GM21367 (cell line): ENCODE results near the gene SLC15A4.
"Not testable (repeated sequence)": the region's sequence is repeated elsewhere in the genome, so short reads cannot be mapped to it uniquely, and the experiment has no call there.

Source experiments
- ATAC-seq: cut with Tn5 transposase; IDR thresholded peaks from one replicate; pipeline ENCODE4 v1.9.1; 2021; ENCODE audit not compliant: unreplicated experiment

SLC15A4 gene

DNA sequence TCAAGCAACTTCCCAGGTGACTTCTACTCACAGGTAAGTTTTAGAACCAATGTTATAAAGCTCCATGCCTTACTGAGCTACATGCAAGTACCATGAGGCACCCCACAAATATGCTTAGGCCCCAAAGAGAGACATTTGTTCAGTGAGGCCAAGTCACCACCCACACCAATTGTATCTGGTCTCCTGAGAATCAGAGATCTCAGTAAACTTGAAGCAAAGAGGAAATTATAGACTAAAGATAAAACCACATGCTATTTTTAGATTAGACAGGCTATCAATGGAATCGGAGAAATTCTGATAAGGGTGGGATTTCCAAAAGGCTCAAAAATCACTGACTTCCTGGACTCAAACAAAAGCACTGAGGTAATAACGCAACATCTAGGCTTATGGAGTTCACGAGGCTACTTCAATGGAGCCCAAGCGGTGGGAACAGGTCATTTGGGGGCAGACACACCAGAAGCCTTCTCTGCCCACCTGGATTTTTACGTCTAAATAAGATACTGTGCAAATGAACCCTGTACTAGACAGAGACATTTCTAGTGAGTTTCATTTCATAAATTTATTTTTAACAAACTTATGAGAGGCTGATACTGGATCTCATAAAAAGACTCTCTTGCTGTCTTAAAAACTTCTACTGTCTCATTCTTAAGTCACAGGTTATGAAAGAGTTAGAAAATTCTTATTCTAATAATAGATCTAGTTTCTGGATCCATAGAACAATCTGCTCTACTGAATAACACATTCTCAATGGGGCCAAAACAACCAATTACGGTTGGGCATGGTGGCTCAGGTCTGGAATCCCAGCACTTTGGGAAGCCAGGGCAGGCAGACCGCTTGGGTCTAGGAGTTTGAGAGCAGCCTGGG is 7.7 kb downstream of the SLC15A4 start:
- ATAC-seq: no peak

DNA sequence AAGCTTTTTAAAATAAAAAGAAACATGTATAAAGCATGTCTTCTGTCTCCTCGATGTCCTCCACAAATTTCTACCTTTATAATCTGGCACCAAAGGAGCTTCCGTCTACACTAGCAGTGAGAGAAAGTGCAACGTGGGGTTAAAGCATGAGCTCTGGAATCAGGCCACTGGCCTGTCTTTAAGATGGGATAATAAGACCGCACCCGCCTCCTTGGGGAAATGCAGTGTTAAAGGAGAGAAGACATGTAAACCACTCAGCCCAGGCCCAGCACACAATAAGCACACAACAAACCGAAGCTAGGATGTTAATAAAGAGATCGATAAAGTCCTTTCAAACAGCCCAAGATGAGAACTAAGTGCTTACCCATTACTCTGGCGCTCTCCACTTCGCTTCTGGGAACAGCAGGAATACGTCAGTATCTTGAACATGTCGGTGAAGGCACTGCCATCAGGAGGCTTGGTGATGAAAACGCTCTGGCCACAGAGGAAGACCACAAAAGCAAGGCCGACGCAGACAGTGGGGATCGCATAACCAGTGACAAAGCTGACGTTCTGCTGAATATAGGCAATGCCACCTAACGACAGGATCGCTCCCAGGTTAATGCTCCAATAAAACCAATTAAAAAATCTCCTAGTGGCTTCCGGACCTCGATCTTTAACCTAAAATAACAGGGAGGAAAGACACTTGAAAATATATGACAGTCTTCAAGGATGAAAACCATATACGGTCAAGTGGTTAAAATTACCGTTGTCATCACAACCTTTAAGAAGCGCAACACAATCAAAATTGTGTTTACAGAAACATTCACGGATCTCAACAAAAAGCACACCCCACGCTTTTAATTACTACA is 9.1 kb downstream of the SLC15A4 start:
- no peak for ATAC-seq

DNA sequence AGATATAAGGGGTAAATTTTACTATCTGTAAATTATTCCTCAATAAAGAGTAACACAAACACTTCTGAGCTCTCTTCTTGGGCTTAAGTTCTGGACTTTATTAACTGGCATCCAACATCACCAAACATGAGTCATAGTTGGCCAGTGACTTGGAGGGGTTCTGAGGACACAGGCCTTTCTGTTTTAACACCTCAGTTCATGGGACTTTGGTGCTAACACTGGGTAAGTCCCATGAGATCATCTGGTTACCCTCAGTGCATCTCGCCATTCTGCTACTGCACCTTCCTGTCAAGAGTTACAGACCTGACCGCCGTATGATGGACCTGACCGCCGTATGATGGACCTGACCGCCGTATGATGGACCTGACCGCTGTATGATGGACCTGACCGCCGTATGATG is 9.9 kb downstream of the SLC15A4 start:
- no peak for ATAC-seq

DNA sequence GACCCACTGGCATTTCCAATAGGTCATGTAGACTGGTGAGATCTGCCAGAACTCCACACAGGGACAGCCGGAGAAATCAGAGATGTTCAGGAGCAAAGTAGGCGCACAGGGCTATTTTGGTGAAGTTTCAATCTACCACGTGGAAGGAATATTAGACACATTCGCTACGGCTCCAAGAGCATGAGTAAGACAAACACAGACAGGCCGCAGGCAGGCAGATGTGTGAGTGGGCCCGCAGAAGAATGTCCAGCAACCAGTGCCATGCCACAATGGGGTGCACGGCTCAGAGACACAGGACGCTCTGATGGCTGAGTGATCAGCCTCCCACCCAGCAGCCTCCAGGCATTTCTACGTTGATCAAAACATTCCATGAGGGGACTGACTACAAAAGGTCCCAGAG is 10.4 kb downstream of the SLC15A4 start:
- no peak for ATAC-seq

DNA sequence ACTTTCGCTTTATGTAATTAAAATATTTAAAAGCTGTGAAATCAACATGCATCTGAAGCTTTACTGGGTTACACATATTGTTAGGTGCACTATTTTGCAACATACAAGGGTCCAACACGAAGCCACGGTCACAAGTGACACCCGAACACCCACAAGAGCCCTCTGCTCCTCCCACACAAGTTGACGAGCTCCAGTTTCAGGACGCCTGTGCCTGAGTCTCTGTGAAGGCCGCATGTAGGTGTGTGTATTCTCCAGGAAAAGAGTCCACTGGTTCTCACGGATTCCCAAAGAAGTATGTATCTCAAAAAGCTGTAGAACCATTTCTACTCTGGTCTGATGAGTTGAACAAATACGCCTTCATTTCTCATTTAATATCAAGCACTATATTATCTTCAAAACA is 12.0 kb downstream of the SLC15A4 start:
- ATAC-seq: no peak

DNA sequence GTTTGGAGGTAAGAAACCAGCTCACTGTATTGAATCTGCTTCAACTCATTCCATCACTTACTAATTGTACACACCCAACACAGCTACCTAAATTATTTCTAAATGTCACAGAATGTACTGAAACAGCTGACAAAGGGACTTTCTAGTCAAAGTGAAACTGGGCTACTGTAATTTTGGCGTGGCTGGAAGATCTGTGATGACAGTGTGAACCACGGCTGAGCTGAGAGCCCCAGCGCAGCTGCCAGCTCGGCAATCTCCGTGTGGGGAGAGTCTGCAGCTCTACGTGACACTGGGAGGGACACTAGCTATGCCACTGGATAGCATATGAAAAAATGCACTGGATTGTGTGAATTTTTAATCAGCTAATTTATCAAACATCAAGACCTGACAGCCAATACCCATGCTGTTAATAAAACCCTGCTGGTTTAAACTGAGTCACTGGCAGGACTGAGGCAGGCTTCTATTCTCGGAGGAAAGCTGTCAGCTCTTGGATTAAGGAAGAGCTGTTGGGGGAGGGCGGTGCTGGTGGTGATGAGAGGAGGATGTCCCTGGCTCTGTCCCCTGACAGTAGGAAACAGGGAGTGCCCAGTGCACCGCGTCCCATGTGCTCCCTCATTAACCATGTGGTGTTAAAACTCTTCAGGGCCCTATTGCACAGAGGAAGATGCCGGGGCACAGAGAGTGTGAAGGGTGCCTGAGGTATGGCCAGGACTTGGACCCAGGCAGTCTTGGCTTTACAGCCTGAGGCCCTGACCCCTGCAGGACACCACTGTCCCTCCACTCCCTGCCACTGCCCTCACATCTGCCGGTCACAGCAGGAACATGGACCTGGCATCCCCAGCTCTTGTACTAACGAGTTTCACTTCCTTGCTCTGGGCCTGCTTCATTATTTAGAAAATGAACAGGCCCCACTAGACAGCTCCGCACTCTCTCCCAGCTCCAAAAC is 13.3 kb downstream of the SLC15A4 start:
- ATAC-seq: peak; percentile 75

DNA sequence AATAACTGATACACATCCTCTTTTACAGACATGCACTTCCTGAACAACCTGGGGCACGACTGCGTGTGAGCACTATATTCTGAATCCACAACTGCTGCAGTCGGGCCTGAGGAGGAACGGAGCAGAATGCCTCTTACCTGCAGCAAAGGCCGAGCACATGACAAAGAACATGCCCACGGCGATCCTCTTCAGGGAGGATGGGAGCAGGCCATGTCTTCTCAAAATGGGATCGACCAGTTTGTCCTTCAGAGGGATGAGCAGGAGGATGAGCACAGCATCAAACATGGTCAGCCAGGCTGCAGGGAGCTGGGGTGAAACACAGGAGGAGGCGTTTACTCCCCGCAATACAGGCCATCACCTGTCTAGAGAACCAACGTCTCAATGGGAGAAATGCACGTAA is 15.1 kb downstream of the SLC15A4 start:
- ATAC-seq: no peak

DNA sequence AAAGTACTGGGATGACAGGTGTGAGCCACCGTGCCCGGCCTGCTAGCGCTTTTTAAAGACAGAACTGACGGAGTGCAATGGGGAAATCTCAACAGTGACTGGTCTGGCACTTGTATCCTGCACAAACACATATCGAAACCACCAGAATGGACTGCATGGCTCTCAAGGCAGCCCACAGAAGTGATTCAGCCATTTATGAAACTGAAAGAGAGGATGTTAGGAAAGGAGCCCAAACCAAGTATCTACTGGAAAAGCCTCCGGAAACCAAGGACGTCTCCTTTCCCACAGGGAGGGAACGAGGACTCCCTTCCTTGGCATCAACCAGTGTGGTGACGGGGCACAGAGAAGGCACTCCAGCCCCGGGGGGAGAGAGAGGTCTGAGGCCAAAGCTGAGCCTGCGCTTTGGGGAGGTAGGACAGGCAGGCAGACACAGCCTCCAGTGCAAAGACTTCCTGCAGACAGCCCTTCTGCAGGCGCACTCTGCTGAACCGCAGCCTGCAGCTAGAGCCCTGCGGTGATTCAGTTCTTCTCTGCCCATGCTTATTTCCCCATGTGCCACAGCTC is 16.5 kb downstream of the SLC15A4 start:
- ATAC-seq: no peak

DNA sequence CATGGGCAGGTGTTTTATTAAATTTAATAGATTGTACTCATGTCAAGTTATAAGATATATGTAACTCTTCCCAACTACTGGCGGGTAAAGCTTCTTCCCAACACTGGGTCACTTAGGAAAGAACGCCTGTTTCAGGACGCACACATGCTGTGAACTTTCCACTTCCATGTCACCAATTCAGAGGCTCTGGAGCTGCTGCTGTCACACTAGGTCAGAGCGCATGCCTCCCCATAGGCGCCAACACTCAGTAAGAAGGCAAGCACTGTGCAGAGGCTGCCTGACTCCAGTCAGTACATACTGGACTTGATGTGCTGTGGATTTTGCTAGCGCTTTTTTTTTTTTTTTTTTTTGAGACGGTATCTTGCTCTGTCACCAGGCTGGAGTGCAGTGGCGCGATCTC is 17.2 kb downstream of the SLC15A4 start:
- ATAC-seq: no peak

DNA sequence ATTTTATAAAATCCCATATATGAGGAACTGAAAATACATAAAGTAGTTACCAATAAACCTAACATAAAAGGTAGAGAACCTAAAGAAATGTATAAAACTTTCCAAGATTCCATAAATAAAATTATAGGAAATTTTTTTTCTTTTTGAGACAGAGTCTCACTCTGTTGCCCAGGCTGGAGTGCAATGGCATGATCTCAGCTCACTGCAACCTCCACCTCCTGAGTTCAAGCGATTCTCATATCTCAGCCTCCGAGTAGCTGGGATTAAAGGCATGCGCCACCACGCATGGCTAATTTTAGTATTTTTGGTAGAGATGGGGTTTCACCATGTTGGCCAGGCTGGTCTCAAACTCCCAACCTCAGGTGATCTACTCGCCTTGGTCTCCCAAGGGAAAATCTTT is 18.4 kb downstream of the SLC15A4 start:
- ATAC-seq: not testable (repeated sequence)

DNA sequence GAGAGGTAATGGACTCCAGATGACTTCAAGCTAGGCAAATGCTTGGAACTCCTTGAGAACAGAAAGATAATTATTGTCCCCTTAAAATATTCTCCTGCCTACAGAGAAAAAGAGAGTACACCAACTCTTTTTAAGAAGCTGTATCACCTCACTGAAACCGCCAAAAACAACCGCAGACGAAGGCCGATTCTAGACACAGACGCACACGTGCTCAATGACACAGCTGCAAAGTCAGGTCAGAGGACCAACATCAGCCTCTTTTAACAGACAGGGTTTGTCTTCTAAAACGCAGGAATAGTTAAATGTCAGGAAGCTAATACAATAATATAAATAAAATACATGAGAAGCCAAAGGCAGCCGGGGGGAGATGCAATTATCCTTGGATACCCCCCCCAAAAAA is 19.0 kb downstream of the SLC15A4 start:
- no peak for ATAC-seq

DNA sequence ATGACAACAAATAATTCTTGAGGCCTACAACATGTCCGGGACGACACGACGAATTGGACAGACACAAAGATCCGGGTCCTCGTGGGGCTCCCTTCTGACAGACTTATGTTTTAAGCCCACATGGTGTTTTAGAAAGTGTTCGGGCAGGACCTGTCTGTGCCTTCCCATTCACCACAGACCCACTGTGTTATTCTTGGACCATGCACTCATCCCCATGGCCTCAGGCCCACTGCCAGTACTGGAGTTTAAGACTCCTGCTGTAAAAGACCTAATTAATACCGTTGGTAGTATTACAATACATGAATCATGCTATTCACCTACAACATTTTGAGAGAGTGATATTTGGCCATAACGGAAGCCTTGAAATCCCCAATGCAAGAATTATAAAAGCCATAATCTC is 20.0 kb downstream of the SLC15A4 start:
- ATAC-seq: no peak

DNA sequence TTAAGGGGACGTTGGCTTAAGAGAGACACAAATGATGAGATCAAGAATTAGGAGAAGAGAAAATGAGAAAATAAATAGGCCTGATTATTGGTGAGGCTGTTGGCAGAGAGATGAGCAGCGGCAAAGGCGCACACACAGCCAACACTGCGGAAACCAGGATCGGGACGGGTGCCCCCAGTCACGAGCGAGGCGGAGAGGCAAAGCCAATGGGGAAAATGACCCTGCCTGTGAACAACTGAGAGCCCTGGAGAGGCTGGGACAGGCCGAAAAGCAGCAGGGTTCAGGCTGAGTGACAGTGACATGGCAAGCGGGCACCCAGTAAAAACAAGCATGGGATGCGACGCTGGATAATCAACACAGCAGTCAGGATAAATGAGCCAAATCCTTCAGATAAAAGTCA is 21.0 kb downstream of the SLC15A4 start:
- no peak for ATAC-seq

DNA sequence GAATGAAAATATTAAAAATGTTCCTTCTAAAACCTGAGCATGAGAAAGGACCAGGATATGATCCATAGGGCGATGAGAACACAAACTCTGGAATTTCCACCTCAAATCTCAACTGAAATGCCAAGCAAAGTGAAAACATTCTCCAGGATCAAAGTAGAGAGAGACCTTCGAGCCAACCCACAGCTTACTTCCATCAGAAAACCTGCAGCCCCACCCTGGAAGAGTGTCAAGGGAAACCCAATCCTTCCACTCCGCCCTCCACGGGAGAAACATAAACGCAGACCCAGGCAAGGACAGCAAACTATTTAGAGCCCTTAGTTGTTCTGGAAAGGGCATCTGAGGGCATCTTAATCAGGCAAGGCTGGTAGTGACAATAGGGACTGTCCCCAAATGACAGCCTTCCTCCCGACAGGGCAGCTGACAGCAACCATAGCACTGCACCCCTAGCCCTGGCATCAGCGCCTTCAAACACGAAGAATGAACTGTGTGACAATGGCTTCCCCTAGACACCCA is 21.8 kb downstream of the SLC15A4 start:
- no peak for ATAC-seq

DNA sequence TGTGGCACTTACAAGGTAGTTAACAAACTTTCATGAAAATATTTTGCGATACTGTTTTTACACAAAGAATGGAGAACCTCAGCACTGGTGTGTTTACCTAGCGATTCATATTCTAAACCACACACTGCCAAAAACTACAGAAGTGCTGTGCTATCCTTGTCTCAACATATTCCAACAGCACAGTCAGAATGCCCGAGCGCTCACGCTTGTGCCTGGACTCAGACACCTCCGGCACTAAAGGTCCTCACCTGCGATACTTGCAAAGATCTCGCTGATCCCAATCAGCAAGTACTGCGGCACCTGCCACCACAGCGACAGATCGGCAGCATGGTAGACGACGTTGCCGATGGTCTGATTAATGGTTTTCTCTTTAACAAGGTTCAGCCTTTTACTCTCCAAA is 23.2 kb downstream of the SLC15A4 start:
- no peak for ATAC-seq

DNA sequence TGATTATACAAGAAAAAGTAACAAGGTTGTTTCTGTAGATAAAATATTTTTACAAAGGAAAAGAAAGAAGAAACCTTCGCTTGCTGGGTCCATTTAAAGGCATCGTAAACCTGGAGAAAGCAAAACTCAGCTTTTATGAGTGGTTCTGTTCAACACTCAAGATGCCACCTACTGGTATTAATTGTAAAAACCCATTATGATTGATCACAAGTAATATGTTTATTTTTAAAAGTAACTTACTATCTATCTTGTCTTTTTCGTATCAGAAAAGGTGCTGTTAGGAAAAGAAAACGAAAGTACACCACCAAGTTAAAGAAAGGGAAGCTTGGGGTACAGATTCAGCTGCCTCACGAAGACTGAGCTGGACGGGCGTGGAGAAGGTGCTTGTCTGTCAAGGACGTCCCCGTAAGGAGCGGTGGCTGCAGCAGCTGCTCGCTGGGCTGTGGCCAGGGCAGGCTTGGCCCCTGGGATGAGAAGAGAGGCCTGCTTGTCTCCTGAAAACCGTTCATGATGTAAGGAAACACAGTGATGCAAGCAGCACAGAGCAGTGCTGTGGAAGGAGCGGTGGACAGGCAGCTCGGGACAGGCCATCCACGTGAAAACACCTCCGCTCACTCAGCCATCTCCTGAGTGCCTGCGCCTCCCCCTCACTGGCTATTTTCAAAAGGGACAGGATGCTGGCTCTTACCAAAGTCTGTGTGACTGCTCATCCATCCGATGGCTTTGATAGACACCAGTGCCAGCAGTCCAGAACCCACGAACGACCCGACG is 25.0 kb downstream of the SLC15A4 start:
- peak; percentile 33 for ATAC-seq

DNA sequence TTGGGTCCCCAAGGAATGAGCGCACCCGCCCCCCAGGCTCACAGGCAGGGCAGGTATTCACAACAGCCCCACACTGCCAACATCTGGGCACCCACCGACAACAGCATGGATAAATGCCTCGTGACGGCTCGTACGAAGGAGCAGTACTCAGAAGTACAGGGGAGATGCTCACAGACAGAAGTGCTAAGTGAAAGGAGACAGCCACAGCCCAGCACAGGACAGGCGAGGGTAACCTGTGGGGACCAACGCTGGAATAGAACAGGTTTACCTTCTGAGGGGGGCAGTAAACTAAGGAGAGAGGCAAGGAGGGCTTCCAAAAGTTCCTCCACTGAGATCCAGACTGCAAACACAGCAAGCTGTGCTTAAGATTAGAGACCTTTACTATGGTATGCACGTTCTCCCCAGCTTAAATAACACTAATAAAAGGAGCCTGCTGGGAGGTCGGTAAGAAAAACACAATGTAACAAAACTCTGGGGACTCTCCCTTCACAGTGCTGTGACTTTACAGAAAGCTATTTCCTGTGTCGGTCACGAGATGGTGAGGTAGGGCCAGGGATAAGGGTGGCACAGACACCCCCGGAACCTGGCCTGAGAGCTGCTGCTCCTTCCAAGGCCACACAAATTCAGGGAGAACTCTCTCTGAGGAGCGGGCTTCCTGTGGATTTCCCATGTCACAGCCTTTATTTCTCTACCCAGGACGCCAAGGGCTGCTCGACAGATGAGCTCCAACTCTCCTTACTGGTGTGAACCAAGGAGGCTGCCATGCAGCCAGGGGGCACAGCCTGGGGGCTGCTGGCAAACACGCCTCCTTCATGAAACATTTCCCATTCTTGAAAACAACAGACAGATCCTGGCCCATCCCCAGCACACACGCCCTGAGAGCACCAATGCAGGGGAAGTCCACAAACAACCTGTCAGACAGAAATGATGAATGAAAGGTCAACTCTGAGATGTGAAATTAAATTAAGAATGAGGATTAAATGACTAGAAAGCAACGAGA is 26.3 kb downstream of the SLC15A4 start:
- peak; percentile 56 for ATAC-seq

DNA sequence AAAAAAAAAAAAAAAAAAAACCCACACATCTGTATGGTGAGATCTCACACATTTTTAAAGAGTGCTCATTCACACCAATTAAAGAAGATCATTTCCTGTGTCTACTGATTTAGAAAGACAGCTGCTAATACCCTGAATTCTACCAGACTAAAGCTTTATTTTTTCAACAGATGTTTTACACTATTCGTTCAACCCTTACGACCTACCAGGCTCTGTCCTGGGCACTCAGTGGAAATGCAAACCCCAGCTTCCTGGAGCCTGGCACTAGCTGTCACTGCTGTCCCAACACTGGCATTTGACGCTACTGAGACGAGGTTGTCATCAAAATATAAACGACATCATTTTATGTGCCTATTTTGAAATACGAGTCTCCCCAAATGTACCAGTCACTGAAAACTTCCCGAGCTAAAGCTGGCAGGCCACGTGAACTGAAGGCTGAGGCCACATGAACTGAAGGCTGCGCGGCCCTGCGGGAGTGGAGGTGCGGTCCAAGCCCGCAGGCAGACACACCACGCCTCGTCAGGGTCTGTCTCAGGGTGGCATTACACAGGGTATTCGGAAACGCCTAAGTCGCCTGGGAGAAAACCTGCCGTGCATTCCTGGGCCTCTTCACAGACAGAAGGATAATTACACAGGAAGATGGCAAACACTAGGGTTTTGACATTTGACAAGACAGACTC is 27.2 kb downstream of the SLC15A4 start:
- no peak for ATAC-seq
